IPS DF 6.9 (cell line): ENCODE results near the gene SIRPB2.

Experiments
- DNase-seq: peaks from one replicate; pipeline ENCODE4 v3.0.0-alpha.2; 2013; ENCODE audit warnings: low read depth, low spot score
- H3K27ac ChIP-seq: one replicate; pipeline ENCODE4 v1.5.1; 2013; ENCODE audit warnings: low read length, control low read depth
- H3K27me3 ChIP-seq: 2 replicates; pipeline ENCODE4 v1.6.1; 2013; ENCODE audit warnings: mild to moderate bottlenecking, low read length; ENCODE audit not compliant: control insufficient read depth, insufficient read depth
- H3K36me3 ChIP-seq: 2 replicates; pipeline ENCODE4 v1.6.1; 2013; ENCODE audit warnings: low read length; ENCODE audit not compliant: control insufficient read depth, insufficient read depth
- H3K4me1 ChIP-seq: 2 replicates; pipeline ENCODE4 v1.6.1; 2013; ENCODE audit warnings: low read length; ENCODE audit not compliant: control insufficient read depth, insufficient read depth
- H3K4me3 ChIP-seq: 2 replicates; pipeline ENCODE4 v1.5.1; 2013; ENCODE audit warnings: mild to moderate bottlenecking, low read length
- H3K9me3 ChIP-seq: 2 replicates; pipeline ENCODE4 v1.6.1; 2013; ENCODE audit warnings: low read length, inconsistent platforms; ENCODE audit not compliant: control insufficient read depth, insufficient read depth
- WGBS: extraction: QIAGEN DNeasy Blood & Tissue Kit; methylation state at CpG from one replicate; pipeline ENCODE4 v1.1.7; 2013; ENCODE audit warnings: mixed read lengths, missing lambda C conversion rate; ENCODE audit not compliant: insufficient read length, insufficient coverage; 5-methylcytosine and 5-hydroxymethylcytosine counted together

SIRPB2 gene

DNA sequence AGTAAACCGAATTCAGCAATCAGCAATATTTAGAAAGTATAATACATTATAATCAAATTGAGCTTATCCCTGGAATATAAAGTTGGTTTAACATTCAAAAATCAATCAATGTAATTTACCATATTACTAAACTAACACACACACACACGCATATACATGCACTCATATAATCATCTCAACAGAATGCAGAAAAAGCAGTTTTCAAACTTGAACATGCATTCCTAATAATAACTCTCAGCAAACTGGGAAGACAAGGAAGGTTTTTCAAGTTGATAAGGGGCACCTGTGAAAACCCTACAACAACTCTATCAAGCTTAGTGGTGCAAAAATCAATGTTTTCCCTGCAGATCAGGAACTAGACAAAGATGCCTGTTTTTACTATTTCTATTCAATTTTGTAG is 4.7 kb downstream of the SIRPB2 start:
- no peaks in the 10 kb centered on the region for H3K27me3 ChIP-seq
- no peaks in the 10 kb centered on the region for H3K36me3 ChIP-seq
- DNase-seq, result no peak
- no peak overlapping the region for H3K27ac ChIP-seq
- no peaks in the 10 kb centered on the region for H3K4me1 ChIP-seq
- 100% methylated on average over 1 of the region's 2 CpGs for WGBS
- H3K9me3 ChIP-seq, result no peaks in the 10 kb centered on the region
- no peak overlapping the region for H3K4me3 ChIP-seq

DNA sequence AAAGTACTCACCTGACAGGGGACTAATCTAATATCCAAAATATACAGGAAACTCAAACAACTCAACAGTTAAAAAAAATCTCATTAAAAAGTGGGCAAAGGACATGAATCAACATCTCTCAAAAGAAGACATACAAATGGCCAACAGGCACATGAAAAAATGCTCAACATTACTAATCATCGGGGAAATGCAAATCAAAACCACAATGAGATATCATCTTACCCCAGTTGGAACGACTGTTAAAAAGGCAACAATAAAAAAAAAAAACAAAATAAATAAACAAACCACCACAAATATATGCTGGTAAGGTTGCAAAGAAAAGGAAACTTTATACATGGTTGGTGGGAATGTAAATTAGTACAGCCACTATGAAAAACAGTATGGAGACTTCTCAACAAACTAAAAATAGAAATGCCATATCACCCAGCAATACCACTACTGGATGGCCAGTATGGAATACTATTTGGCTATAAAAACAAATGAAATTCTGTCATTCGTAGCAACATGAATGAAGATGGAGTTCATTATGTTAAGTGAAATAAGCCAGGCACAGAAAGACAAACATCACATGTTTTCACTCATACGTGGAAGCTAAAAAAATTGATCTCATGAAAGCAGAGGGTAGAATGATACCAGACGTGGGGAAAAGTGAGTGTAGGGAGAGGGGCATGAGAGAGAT is 6.6 kb downstream of the SIRPB2 start:
- no peaks in the 10 kb centered on the region for H3K27me3 ChIP-seq
- no peaks in the 10 kb centered on the region for H3K9me3 ChIP-seq
- H3K36me3 ChIP-seq, result no peaks in the 10 kb centered on the region
- H3K4me3 ChIP-seq, result no peak overlapping the region
- H3K27ac ChIP-seq, result no peak overlapping the region
- WGBS, result no CpG with 5 or more reads among the region's 5 CpGs
- DNase-seq, result no peak
- no peaks in the 10 kb centered on the region for H3K4me1 ChIP-seq

DNA sequence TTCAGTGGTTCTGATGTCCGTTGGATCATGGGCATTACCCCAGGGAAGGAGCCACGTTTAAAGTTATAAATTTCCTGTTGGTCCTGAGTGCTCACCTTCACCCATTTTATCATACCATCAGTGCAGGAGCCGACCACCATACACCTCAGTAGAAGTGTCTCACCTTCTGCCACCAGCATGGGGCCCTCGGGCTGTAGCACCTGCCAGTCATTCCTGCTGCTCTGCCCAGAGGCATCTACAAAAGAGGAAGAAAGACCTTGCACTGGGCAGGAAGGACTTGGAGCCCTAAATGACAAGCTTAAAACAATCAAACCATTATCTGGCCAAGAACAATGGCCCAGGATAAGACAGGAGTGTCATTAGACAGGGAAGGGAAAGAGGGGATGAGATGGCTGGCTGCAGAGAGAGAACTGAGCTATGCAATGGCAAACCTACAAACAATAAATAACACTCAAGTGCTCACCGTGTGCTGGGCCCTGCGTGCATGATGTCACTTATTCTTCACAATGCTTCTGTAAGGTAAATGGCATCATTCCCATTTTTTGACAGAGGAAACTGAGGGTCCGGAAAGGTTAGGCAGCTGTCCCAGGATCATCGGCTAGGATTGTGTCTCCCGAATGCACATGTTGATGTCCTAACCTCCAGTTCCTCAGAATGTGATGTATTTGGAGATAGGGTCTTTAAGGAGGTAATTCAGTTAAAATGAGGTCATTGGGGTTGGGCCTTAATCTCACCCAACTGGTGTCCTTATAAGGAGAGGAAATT is 11.2 kb downstream of the SIRPB2 start:
- H3K27me3 ChIP-seq, result no peaks in the 10 kb centered on the region
- DNase-seq, result no peak
- H3K36me3 ChIP-seq, result no peaks in the 10 kb centered on the region
- no CpG with 5 or more reads among the region's 9 CpGs for WGBS
- H3K4me3 ChIP-seq, result no peak overlapping the region
- H3K9me3 ChIP-seq, result no peaks in the 10 kb centered on the region
- no peak overlapping the region for H3K27ac ChIP-seq
- no peaks in the 10 kb centered on the region for H3K4me1 ChIP-seq

DNA sequence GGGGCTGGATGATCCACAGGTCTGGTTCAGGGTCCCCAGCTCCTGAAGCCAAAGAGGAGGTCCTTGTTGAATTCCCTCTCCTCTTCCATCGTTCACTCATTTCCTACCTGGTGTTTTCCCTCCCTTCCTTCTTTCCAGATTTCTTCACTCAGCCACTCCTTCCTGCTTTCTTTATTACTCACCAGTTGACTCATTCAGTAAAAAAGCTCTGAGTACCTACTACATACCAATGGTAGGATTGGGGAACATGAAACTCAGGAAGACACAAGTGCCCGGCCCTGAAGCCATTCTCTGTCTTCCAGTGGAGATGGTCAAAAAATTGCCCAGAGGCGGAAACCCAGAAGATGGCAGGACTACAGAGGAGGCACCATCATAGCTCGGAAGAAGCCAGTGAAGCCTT is 12.7 kb downstream of the SIRPB2 start:
- no peaks in the 10 kb centered on the region for H3K4me1 ChIP-seq
- no CpG with 5 or more reads among the region's 4 CpGs for WGBS
- no peak overlapping the region for H3K4me3 ChIP-seq
- H3K27me3 ChIP-seq, result no peaks in the 10 kb centered on the region
- H3K36me3 ChIP-seq, result no peaks in the 10 kb centered on the region
- no peaks in the 10 kb centered on the region for H3K9me3 ChIP-seq
- H3K27ac ChIP-seq, result no peak overlapping the region
- no peak for DNase-seq

DNA sequence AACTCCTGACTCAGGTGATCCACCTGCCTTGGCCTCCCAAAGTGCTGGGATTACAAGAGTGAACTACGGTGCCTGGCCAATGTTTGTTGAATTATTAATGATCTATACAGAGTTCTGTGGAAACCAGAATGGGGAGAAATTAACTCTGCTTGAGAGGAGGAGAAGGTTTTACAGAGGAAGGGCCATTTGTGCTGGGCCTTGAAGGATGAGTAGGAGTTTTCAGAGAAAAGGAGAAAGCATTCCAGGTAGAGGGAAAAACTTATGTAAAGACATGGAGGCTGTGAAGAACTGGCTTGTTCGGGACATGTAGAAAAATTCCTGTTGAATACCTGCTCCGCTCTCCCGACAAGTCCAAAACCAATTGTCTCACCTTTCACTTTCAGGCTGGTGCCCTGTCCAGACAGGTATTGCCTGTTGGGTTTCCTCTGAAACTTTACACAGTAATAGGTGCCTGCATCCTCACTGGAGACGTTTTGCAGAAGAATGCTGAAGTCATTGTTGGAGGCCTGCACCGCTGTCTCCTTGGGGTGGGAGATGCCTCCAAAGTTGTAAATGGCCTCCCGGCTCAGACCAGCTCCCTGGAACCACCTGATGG is 13.2 kb downstream of the SIRPB2 start:
- no peaks in the 10 kb centered on the region for H3K36me3 ChIP-seq
- no peaks in the 10 kb centered on the region for H3K9me3 ChIP-seq
- no peak overlapping the region for H3K27ac ChIP-seq
- no CpG with 5 or more reads among the region's 7 CpGs for WGBS
- H3K4me1 ChIP-seq, result no peaks in the 10 kb centered on the region
- H3K27me3 ChIP-seq, result no peaks in the 10 kb centered on the region
- H3K4me3 ChIP-seq, result no peak overlapping the region
- DNase-seq, result no peak

DNA sequence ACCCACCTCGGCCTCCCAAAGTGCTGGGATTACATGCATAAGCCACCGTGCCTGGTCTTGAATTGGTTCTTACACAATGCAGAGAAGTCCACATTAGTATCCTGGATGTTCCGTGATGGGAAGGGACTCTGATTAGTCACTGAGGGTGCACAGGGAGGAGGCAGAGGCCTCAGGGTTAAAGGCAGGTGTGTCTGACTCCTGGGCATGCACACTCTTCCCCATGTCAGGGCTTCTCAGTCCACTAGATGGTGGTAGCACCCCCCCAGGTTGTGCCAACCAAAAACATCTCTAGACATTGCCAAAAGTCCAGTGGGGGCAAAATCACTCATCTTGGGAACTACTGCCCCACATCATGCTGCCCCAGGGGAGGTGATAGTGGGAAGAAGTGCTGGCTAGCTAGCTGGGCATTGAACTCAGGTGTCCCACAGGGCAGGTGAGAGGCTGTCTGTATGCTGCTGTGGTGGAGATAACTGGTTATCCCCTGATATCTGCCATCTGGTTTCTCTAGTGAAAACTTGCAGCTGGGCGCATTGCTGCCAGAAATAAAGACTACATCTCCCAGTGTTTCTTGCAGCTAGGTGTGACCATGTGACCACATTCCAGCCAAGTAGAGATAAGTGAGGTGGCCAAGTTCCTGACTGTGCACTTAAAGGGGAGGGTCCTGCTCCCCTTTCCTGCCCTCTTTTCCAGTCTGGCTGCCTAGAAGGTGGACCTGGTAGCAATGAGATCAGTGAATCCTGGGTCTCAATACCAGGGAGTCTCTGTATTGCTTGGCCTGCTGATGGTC is 16.2 kb downstream of the SIRPB2 start:
- Histone ChIP-seq H3K4me1 (no peaks in the 10 kb centered on the region), H3K27ac (no peak overlapping the region), H3K9me3 (no peaks in the 10 kb centered on the region), H3K4me3 (no peak overlapping the region), H3K36me3 (no peaks in the 10 kb centered on the region), H3K27me3 (no peaks in the 10 kb centered on the region)
- no CpG with 5 or more reads among the region's 4 CpGs for WGBS
- no peak for DNase-seq

DNA sequence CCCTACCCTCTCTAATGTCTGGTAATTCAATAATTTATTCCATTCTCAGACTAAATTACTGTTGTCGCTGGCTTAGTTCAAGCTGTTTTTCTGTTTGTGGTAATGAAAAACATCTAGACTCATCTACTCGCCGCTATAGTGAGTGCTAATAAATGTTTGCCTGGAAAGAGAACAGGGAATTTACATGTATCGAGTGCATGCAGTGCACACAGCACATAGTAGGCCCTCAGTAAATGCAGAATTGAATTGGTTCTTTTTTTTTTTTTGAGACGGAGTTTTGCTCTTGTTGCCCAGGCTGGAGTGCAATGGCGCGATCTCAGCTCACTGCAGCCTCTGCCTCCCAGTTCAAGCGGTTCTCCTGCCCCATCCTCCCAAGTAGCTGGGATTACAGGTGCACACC is 16.9 kb downstream of the SIRPB2 start:
- no peak overlapping the region for H3K27ac ChIP-seq
- no CpG with 5 or more reads among the region's 8 CpGs for WGBS
- H3K4me3 ChIP-seq, result no peak overlapping the region
- H3K36me3 ChIP-seq, result no peaks in the 10 kb centered on the region
- H3K4me1 ChIP-seq, result no peaks in the 10 kb centered on the region
- no peak for DNase-seq
- H3K9me3 ChIP-seq, result no peaks in the 10 kb centered on the region
- H3K27me3 ChIP-seq, result no peaks in the 10 kb centered on the region

DNA sequence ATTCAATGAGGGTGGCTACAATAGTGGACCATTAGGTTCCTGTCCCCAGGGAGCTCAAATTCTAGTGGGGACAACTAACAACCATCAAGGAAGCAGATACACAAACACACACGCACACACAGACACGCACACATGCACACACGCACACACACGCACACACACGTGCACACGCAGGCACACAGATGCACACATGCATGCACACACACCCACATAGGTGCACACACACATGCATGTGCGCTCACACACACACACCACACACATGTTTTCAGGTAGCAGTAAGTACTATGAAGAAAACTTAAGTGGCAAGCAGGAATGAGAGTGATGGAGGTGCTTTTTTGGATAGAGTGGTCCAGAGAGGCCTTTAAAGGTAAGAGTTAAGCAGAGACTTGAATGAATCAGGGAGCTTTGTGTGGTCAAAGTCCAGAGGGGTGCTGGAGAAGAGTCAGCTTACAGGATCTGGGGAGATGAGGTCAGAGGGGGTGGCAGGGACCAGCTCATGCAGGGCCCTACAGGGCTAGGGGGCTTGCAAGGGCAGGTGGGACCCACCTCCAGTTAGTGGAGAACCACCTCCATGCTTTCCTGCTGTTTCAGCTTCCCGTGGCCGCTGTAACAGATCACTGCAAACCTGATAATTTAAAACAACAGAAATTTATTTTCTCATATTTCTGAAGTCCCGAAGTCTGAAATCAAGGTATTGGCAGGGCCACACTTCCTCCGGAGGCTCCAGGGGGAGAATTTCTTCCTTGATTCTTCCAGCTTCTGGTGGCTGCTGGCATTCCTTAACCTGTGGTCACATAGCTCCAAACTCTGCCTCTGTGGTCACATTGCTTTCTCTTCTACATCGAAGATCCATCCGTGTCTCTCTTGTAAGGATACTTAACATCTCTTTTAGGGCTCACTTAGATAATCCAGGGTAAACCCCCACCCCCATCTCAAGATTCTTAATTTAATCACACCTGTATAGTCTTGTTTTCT is 17.7 kb downstream of the SIRPB2 start:
- no peaks in the 10 kb centered on the region for H3K9me3 ChIP-seq
- H3K4me3 ChIP-seq, result no peak overlapping the region
- no CpG with 5 or more reads among the region's 13 CpGs for WGBS
- no peaks in the 10 kb centered on the region for H3K27me3 ChIP-seq
- no peak for DNase-seq
- H3K36me3 ChIP-seq, result no peaks in the 10 kb centered on the region
- H3K4me1 ChIP-seq, result no peaks in the 10 kb centered on the region
- no peak overlapping the region for H3K27ac ChIP-seq

DNA sequence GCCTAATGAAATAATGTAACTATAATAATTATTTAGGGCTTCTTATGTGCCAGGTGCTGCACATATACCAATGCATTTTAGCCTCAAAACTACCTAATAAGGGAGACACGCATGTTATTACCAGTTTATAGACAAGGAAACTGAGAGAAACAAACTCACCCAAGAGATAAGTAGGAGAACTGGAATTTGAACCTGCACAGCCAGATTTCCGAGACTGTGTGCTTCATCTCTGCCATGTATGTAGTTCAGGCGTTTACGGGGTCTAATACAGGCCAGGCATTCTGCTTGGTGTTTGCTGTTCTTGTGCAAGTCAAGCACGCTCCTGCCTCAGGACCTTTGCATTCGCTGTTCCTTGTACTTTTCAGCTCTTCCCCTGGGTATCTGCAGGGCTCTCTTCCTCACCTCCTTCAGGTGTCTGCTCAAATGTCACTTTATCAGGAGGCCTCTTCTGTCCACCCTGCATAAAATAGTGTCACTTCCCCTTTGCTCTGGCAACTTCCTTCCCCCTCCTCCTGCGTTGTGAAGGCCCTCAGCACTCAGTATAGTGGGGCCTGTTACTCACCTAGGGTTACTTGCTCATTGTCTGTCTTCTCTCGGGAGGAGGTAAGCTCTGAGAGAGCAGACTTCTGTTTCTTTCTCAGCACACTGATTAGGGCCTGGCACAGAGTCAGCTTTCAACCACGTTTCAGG is 18.5 kb downstream of the SIRPB2 start:
- WGBS, result no CpG with 5 or more reads among the region's 9 CpGs
- DNase-seq, result no peak

More for the DNA sequence above, 18.5 kb downstream of the SIRPB2 start:
- Histone ChIP-seq H3K27ac (no peak overlapping the region), H3K27me3 (no peaks in the 10 kb centered on the region), H3K36me3 (no peaks in the 10 kb centered on the region), H3K9me3 (no peaks in the 10 kb centered on the region), H3K4me1 (no peaks in the 10 kb centered on the region), H3K4me3 (no peak overlapping the region)
